Left ventricle myocardium inferior (tissue), 1 donor: Measurements from ENCODE around the gene PLA2G2A. TPM values are rescaled to one million over a fixed set of nuclear protein-coding genes. Genes with fewer than 3 reads are reported as not detected.

Experiments used
- DNase-seq: peaks from one replicate; pipeline ENCODE4 v3.0.0-alpha.2; 2020
- H3K27ac ChIP-seq: fragments of 200-600 bp; replicated peaks from 2 replicates; pipeline ENCODE4 v1.8.0; 2021
- H3K27me3 ChIP-seq: fragments of 200-600 bp; 2 replicates; pipeline ENCODE4 v1.8.0; 2021; ENCODE audit warnings: low read depth
- H3K36me3 ChIP-seq: fragments of 200-600 bp; 2 replicates; pipeline ENCODE4 v1.8.0; 2021
- H3K4me1 ChIP-seq: fragments of 200-600 bp; 2 replicates; pipeline ENCODE4 v1.8.0; 2021
- H3K4me3 ChIP-seq: fragments of 200-600 bp; 2 replicates; pipeline ENCODE4 v1.8.0; 2021; ENCODE audit warnings: mild to moderate bottlenecking, moderate library complexity
- H3K9me3 ChIP-seq: fragments of 200-600 bp; replicated peaks from 2 replicates; pipeline ENCODE4 v1.8.0; 2021
- intact Hi-C: fragments of 100-400 bp; cut with micrococcal nuclease; formaldehyde crosslinking; loops from one replicate; pipeline ENCODE4 v1.11.0; 2022
- long read RNA-seq: library from polyadenylated mRNA; unstranded; transcript quantifications from one replicate; pipeline ENCODE4 v2.0.0, GENCODE V29; 2021
- total RNA-seq: library from RNA; stranded (reverse); fragmentation: NEBNext Ultra II Directional; extraction: Animal tissue kit (Norgen Biotek cat#: 25700); gene quantifications from one replicate; pipeline ENCODE4 v1.2.1, GENCODE V29; 2021
- TF ChIP-seq, protein P1 (sequence below): fragments of 200-600 bp; IDR thresholded peaks from 2 replicates; pipeline ENCODE4 v1.8.0; 2021; ENCODE audit warnings: antibody characterized with exemption, mild to moderate bottlenecking, borderline replicate concordance
- donor health status: DM: no; HTN: yes; CAD: no; lungs with severe emphysema.

PLA2G2A gene, protein sequence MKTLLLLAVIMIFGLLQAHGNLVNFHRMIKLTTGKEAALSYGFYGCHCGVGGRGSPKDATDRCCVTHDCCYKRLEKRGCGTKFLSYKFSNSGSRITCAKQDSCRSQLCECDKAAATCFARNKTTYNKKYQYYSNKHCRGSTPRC
- total RNA-seq = 69.0 TPM
- long read RNA-seq, transcript PLA2G2A-202 (5 exons, 974 nt) = major isoform, 10 of 13 reads
- long read RNA-seq, partial matches to known transcripts = 2 of 13 reads
- long read RNA-seq, other reads (novel, unspliced or antisense) = 0 of 13 reads

- no peaks in the 10 kb centered on the region for H3K36me3 ChIP-seq
- DNase-seq = no peak
- H3K9me3 ChIP-seq = no peaks in the 10 kb centered on the region
- TF ChIP-seq, protein P1, sequence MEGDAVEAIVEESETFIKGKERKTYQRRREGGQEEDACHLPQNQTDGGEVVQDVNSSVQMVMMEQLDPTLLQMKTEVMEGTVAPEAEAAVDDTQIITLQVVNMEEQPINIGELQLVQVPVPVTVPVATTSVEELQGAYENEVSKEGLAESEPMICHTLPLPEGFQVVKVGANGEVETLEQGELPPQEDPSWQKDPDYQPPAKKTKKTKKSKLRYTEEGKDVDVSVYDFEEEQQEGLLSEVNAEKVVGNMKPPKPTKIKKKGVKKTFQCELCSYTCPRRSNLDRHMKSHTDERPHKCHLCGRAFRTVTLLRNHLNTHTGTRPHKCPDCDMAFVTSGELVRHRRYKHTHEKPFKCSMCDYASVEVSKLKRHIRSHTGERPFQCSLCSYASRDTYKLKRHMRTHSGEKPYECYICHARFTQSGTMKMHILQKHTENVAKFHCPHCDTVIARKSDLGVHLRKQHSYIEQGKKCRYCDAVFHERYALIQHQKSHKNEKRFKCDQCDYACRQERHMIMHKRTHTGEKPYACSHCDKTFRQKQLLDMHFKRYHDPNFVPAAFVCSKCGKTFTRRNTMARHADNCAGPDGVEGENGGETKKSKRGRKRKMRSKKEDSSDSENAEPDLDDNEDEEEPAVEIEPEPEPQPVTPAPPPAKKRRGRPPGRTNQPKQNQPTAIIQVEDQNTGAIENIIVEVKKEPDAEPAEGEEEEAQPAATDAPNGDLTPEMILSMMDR = no peak
- H3K4me1 ChIP-seq = peaks cover 32% of the 10 kb centered on the region
- H3K4me3 ChIP-seq = peak within 1 kb of the TSS; percentile 37
- H3K27me3 ChIP-seq = peaks cover 28% of the 10 kb centered on the region
- intact Hi-C loops = loop anchor here (10.0 kb wide), 1 partner anchor 115 kb away; no protein-coding TSS in a partner anchor
- peak within 1 kb of the TSS; percentile 33 for H3K27ac ChIP-seq
These were observed at the start of gene PLA2G2A for GRCh38 chr1:19979494-19979977. Gene PLA2G2A (minus strand): TSS chr1:19979618. CDS start chr1:19978773, 845 bp downstream.

- peak overlapping the region; percentile 93 for H3K27ac ChIP-seq
- peak; percentile 17 for DNase-seq
- H3K4me3 ChIP-seq = peak overlapping the region; percentile 69
These were observed 49.3 kb upstream of the PLA2G2A start for GRCh38 chr1:20028726-20029125.

GRCh38 chr1:20028125-20028524 is 48.7 kb upstream of the PLA2G2A start:
- peaks cover 18% of the 10 kb centered on the region for H3K9me3 ChIP-seq
- H3K27ac ChIP-seq = peak overlapping the region; percentile 93
- intact Hi-C loops = no loop called here
- peak; percentile 62 for DNase-seq
- H3K4me1 ChIP-seq = peaks cover 16% of the 10 kb centered on the region
- H3K36me3 ChIP-seq = no peaks in the 10 kb centered on the region
- peak overlapping the region; percentile 69 for H3K4me3 ChIP-seq
- TF ChIP-seq, protein P1 = no peak
- H3K27me3 ChIP-seq = peaks cover 11% of the 10 kb centered on the region

More at GRCh38 chr1:20028726-20029125, 49.3 kb upstream of the PLA2G2A start:
- Histone ChIP-seq H3K27me3 (peaks cover 11% of the 10 kb centered on the region), H3K9me3 (peaks cover 12% of the 10 kb centered on the region), H3K36me3 (no peaks in the 10 kb centered on the region), H3K4me1 (peaks cover 16% of the 10 kb centered on the region)
- TF ChIP-seq, protein P1 = no peak
- intact Hi-C loops = no loop called here

GRCh38 chr1:20017741-20018140 is 38.3 kb upstream of the PLA2G2A start:
- H3K4me1 ChIP-seq = no peaks in the 10 kb centered on the region
- H3K27me3 ChIP-seq = no peaks in the 10 kb centered on the region
- intact Hi-C loops = no loop called here
- no peaks in the 10 kb centered on the region for H3K36me3 ChIP-seq
- peaks cover 58% of the 10 kb centered on the region for H3K9me3 ChIP-seq
- no peak overlapping the region for H3K4me3 ChIP-seq
- TF ChIP-seq, protein P1 = no peak
- no peak for DNase-seq
- H3K27ac ChIP-seq = no peak overlapping the region

DNA sequence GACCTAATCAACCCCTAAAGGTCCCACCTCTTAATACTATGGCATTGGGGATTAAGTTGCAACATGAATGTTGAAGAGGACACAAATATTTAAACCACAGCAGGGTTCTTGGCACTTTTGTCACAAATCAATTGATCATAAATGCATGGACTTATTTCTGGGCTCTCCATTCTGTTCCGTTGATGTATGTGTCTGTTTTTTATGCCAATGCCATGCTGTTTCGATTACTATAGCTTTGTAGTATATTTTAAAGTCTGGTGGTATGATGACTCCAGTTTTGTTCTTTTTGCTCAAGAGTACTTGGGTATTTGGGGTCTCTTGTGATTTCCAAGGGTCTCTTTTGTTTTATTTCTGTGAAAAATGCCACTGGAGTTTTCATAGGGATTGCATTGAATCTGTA is 34.7 kb upstream of the PLA2G2A start:
- H3K27ac ChIP-seq = no peak overlapping the region
- intact Hi-C loops = no loop called here
- H3K36me3 ChIP-seq = no peaks in the 10 kb centered on the region
- no peak for DNase-seq
- no peak overlapping the region for H3K4me3 ChIP-seq
- H3K4me1 ChIP-seq = no peaks in the 10 kb centered on the region
- no peaks in the 10 kb centered on the region for H3K27me3 ChIP-seq
- peaks cover 54% of the 10 kb centered on the region for H3K9me3 ChIP-seq
- TF ChIP-seq, protein P1 = no peak
